GM19328 (cell line): Measurements from ENCODE around the gene RCBTB1.

Experiments used
- ATAC-seq: cut with Tn5 transposase; IDR thresholded peaks from one replicate; pipeline ENCODE4 v1.9.1; 2021; ENCODE audit warnings: mild to moderate bottlenecking, moderate library complexity; ENCODE audit not compliant: unreplicated experiment

The RCBTB1 gene

GRCh38 chr13:49561062-49561410 is 24.3 kb downstream of the RCBTB1 start:
- ATAC-seq = no peak

GRCh38 chr13:49560270-49561061 is 24.9 kb downstream of the RCBTB1 start:
- ATAC-seq = no peak

GRCh38 chr13:49559006-49559405 is 26.4 kb downstream of the RCBTB1 start:
- no peak for ATAC-seq

DNA sequence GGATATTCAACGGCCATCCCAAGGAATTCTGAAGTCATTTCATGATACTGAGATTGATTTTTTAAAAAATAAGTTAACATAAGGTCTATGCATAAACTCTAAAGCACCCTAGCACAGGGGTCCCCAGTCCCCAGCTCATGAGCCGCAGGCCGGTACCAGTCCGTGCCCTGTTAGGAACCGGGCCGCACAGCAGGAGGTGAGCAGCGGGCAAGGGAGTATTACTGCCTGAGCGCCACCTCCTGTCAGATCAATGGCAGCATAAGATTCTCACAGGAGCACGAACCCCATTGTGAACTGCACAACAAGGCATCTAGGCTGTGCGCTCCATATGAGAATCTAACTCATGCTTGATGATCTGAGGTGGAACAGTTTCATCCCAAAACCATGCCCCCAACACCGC is 31.0 kb downstream of the RCBTB1 start:
- ATAC-seq = no peak

GRCh38 chr13:49553888-49554287 is 31.5 kb downstream of the RCBTB1 start:
- ATAC-seq = no peak

DNA sequence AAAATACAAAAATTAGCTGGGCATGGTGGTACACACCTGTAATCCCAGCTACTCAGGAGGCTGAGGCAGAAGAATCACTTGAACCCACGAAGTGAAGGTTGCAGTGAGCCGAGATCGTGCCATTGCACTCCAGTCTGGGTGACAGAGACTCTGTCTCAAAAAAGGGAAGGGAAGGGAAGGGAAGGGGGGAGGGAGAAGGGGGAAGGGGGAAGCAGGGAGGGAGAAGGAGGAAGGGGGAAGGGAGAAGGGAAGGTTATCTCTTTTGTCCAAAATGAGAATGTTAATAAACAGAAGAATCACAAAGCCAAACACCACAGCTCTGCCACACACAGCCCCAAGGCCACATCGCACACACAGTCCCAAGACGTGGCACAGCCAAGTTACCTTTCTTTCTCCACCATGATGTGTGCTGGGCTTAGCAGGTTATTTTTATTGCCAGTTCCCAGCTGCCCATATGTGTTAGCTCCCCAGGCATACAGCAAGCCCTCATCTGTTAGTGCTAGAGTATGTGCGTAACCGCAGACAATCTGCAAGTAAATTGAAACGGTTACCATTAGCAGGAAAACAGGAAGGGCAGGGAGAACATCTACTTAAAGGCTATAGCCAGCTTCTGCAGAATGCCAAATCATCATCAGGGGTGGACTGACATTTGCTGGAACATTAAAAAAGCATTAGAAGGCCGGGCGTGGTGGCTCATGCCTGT is 34.3 kb downstream of the RCBTB1 start:
- ATAC-seq = no peak

GRCh38 chr13:49549289-49549688 is 36.1 kb downstream of the RCBTB1 start:
- ATAC-seq = no peak

- ATAC-seq = no peak
Observed at GRCh38 chr13:49546561-49546960, 38.8 kb downstream of the RCBTB1 start.

DNA sequence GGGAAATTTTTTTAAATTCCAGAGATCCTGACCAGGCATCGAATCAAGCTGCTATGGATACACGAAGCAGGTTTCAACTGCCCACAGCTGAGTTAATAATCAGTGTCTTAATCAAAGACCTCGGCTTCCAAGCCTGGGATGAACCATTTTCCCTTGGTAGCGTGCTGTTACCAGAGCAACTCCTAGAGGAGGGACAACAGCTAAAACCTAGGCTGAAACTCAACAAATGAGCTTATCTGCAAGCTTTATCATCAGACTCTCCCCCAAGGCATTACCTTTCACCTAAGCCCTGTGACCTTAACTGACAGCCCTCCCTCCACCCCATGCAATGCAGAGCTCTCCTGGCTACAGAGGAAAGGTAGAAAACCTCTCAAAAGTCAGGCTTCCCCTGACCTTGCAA is 39.7 kb downstream of the RCBTB1 start:
- ATAC-seq = no peak

- ATAC-seq = no peak
Observed at GRCh38 chr13:49543656-49544055, 41.7 kb downstream of the RCBTB1 start.

DNA sequence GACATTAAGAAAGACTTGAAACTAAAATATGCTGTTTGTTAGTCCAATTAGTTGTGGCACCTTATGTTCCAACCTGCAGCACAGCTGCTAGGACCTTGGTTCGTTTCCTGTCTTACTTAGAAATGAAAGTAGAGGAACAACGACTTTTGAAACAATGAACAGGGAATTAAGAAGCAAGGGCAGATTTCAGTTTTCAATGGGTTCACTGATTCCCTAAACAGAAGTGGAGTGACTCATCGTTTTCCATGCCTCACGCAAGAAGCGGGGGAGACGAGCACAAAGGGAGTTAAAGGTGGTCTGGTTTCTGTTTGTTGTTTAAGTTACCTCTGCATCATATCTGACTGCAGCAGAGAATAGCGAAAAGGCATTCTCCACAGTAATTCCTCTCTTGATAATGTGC is 44.8 kb downstream of the RCBTB1 start:
- no peak for ATAC-seq

DNA sequence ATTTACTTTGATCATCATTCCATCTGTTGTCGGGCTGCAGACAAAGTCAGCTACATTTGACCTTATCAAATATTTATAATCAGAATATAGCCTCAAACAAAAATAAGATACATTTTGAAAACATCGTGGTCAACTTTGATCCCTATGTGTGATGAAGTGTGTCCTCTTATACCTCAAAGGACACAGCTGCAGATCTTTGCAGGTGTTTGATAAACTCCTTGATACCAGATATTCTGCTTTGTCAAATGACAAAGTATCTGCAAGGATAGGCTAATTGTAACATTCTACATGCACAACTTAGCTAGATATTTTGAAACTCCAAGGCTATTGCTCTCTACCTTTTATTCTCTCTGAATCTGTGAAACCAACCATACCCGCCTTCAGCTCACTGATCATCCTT is 45.6 kb downstream of the RCBTB1 start:
- no peak for ATAC-seq

DNA sequence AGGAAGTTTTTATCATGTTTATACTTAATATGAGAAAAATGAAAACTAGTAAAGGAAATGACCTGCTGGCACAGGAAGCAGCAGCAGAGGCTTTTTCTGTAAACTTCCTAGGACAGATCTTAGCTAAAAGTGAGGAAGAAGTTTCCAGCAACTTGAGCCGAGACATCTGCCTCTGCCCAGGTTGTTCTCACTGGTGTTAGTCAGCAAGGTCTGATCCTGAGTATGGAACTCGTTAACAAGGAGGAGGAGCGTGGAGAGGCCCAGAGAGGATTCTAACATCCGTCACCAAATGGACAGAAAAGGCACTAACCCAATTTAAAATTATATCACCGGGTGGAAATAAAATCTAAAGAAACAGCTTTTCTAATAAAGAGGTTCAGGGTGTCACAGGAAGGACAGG is 46.0 kb downstream of the RCBTB1 start:
- ATAC-seq = no peak

DNA sequence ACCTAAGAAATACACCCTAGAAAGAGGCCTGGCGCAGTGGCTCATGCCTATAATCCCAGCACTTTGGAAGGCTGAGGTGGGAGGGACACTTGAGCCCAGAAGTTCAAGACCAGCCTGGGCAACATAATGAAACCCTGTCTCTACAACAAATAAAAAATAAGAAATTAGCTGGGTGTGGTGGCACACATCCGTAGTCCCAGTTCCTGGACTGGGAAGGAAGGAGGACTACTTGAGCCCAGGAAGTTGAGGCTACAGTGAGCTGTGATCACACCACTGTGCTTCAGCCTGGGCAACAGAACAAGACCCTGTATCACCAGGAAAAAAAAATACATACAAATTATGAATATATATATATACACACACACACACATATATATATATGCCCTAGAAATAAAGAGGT is 47.0 kb downstream of the RCBTB1 start:
- ATAC-seq = no peak

DNA sequence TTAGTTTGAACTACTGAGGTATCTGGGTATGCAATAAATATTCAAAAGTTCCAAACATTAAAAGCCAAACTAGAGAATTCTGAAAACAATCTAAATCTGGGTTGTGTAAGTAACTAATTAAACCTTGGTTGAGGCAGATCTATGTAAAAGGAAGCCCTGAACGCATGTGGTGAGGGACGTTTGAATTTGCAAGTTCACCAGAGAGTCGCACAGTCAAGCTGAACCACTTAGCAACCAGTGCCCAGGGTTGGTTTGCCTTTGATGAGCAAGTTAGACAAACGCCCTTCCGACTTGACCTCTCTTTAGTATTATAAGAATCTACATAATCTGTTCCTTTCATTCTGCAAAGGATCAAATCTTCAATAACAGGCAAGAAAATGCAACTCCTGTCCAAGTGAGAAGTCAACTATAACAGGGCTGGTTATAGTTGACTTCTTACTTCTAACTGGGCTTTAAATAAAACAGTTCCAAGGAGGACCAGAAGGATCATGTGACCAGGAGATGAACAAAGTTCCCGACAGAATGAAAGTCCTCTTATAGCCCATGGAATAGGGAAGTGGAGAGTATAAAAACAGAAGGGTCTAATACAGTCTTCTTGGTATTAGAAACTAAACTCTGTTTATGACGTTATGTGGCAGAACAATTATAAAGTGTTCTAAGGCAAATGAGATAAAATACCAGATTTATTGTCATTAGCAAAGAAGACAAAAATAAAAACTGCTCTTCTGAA is 49.0 kb downstream of the RCBTB1 start:
- no peak for ATAC-seq

- no peak for ATAC-seq
Observed at GRCh38 chr13:49533591-49534269, 51.6 kb downstream of the RCBTB1 start.

GRCh38 chr13:49533011-49533410 is 52.3 kb downstream of the RCBTB1 start:
- ATAC-seq = no peak

- ATAC-seq = no peak
Observed at GRCh38 chr13:49532593-49532992, 52.8 kb downstream of the RCBTB1 start.

- no peak for ATAC-seq
Observed at GRCh38 chr13:49530457-49530856, 54.9 kb downstream of the RCBTB1 start.

DNA sequence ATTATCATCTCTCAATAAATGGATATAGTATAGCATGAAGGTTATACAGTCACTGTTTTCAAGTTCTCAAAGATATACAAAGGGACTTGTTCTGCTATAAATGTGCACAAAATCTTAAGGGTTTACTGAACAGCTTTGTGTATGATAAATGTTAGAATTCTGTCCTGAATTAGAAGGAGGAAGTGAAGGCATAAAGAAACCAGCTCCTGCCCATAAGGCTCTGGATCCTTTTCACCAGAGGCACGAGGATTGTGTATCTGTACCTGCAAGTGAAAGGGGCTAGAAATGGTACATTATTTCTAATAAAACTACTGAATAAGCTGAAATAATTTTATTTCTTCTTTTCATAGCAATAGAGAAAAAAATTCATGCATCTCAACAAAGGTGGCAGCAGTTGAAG is 57.2 kb downstream of the RCBTB1 start:
- no peak for ATAC-seq

GRCh38 chr13:49527123-49527522 is 58.2 kb downstream of the RCBTB1 start:
- ATAC-seq = no peak
